Measurements from ENCODE around the gene NAA38.

The NAA38 gene

DNA sequence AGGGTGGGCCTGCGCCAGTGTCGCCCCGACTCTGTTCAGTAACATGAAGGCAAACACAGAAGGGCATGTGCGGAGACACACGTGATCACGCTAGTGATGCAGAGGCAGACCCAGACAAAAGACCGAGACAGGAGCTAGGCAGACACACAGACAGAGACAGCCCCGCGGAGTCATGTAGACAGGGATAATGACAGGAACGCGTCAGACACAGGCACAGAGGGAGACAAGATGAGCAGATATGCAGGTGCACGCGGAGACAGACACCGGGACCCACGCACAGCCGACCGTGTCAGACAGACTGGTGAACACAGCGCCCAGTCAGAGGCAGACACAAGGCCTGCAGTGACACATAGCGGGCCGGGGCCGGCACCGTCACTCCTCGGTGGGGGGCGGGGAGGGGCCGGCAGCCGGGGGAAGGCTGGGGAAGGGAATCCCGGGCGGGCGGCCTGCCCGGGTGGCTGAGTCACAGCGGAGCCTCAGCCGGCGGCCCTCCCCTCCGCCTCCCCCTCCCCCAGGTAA, 15.9 kb downstream of the NAA38 start:
- DNase-seq (ENCODE audit: low read depth in 3 of 3) = peak; percentile 81 to 93 (median 86)

DNA sequence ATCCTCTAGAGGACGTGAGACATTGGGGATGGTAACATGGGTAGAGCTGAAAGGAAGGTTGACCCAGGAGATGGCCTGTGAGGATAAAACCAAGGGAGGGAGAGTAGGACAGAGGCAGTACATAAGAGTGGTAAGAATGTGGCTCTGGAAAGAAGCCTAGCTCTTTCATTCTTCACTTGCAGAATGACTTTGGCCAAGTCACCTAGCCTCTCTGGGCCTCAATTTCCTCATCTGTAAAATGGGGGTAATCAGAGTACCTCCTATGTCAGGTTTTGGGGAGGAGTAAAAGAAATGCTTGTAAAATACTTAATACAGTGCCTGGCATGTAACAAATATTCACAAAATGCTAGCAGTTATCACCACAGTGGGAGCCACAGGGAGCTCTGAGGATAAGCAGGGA, 16.5 kb downstream of the NAA38 start:
- no peak for DNase-seq (ENCODE audit: low read depth in 3 of 3)

DNA sequence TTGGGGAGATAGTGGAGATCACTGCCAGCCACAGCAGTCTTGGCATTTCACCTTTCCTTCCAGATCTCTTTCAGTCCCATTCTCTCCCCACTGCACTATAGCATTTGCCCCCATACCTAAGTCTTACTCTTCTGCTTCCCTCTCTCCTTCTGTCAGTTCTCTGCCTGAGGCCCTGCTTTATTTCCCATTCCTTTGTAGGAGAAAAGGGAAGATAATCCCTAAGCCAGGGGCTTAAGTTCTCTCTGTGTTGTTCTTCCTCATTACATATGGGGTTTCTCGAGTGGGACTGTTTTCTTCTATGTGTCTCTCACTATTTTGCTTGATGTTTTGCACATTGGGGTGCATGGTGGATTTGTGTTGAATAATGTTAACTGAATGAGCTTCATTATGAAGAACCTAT, 16.9 kb downstream of the NAA38 start:
- no peak for DNase-seq (ENCODE audit: low read depth in 3 of 3)

DNA sequence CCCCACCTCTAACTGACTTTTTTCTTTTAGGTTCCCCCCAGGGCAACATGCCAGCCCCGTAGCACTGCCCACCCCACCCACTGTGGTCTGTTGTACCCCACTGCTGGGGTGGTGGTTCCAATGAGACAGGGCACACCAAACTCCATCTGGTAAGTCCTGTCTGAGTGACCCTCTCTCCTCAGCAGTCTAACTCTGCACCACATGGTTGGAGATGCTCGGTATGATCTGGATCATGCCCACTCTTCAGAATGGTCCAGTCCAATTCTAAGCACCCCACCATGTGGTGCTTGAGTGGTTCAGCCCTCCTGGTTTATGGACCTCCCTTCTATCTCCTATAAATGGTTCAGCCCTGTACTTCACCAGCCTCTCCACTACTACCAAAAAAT, 17.5 kb downstream of the NAA38 start:
- DNase-seq (ENCODE audit: low read depth in 3 of 3) = no peak

DNA sequence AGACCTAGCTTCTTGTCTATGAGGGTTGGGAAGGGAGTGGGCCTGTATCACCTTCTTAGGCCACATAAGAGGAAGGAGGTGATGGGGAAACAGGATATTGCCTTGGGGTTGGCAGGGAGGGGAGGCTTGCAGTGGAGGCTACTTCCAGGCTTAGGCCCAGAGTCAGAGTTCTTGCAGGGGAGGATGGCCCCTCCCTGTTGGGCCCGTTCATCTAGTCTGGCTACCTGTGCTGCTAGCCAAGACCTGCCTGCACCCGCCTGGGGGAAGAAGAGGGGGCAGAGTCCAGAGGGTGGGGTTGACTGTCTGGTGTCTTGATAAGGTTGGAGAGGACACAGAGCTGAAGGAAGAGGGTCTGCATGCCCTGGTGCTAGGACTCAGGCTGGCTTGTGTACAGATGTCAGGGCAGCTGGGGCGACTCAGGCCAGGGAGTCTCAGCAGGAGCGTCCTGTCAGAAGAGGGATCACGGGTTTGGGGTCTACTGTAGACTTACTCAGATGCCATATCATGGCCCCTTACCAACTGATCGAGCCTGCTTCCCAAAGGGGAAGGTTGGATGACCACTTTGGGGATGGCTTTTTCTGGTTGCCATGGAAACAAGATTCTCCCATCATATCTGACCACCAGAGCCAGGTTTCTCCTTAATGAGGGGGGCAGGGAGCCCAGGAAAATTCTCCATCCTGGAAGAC, 18.0 kb downstream of the NAA38 start:
- DNase-seq (ENCODE audit: low read depth in 3 of 3) = no peak

DNA sequence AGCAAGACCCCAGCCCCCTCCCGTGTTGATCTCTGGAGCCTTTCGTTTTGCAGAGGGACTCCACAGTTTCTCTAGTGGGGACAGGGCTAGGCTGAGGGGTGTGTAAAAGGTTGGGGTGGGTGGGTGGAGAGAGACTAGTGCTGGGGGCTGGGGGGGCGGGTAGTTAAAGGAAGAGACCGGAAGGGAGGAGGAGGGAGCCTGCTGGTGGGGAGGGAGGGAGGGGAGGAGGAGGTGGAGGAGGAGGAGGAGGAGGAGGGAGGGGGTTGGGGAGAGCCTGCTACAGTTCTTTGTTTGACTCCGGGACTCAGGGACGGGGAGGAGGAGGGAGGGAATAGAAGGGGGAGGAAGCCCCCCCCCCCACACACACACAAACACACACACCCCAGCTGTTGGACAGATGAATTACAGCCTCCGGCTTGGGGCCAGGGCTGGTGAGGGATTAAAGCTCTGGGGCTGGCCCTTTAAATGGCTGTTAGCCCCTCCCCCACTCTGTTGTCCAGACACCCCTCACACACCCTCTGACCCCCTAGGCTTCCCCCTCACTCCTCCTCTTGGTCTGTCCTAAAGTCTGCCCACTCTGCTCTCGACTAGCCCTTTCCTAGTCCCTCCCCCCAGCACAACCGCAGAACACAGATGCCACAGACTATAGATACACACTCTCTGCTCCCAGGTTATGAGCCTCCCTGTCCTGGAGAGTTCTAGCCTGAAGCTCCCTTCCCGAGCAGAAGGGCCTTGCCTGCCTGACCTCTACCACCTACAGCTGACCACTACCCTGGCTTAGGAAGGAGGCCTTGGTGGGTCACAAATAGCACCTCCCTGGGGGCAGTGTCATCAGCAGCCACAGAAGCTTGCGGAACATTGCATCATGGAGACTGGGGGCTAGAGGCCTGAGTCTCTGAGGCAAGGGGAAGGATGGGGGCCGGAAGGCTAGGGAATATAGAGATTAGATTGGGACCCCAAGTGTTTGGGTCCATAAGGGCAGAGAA, 19.0 kb downstream of the NAA38 start:
- no peak for DNase-seq (ENCODE audit: low read depth in 3 of 3)

DNA sequence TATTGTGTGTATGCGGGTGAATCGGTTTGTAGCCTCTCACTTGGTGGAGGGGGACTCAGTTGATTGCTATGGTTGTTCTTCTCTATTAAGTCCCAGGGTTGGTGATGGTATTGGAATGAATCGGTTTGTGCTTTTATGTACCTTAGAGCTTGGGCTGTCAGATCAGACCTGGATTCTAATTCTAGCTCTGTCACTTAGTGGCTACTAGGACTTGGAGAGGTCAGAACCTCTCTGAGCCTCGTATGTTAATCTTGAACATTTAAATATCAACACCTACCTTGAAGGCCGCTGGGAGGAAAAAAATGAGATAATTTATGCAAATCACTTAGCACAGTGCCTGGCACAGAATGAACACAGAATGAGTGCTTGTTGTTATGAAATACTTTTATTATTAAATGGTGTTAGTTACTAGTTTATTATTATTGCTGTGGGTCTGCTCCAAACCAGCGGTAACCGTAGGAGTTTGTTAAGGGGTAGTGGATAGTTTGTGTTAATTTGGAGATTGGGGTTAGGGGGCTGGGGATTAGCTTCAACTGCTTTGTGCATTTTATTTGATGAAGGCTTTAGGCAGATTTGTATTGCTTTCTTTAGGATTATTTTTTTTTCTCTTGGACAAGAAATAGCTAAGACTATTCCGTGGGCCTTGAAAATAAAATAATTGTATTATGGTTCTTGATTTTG, 19.8 kb downstream of the NAA38 start:
- no peak for DNase-seq (ENCODE audit: low read depth in 3 of 3)

DNA sequence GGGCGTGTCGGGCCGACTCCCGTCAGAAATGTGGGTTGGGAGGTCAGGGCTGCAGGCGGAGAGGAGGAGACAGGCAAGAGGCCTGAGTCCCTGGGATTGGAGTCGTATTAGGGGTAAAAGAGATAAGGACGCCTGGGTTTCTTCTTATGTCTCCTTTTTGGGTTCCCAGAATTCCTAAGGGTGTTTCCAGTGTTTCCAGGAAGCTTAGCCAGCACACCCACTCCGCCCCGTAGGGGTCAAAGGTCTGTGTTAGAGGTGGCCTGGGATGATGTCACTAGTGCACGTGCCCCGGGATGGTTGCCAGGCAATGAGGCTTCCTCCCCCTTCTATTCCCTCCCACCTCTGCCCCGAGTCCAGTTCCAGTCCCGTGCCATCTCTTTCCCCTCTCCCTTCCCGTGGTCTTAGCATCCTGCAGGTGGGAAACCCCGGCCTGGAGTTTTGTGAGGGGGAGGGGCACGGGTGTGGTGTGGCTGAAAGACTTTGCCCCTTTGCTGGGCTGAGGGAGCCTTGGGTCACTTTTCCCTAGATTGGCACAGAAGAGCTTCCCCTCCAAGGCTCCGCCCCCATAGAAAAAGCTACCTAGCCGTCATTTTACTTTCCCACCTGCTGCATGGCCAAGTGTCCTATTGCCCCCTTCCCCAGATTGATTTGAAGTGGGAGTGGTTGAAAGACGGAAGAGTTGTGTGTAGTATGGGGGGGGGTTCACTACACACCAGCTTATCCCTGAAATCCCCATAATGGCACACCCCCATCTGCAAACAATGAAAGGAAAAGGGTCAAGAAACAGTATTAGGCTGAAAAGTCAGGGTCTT, 20.6 kb downstream of the NAA38 start:
- peak; percentile 53 to 68 (median 59) for DNase-seq (ENCODE audit: low read depth in 3 of 3)

DNA sequence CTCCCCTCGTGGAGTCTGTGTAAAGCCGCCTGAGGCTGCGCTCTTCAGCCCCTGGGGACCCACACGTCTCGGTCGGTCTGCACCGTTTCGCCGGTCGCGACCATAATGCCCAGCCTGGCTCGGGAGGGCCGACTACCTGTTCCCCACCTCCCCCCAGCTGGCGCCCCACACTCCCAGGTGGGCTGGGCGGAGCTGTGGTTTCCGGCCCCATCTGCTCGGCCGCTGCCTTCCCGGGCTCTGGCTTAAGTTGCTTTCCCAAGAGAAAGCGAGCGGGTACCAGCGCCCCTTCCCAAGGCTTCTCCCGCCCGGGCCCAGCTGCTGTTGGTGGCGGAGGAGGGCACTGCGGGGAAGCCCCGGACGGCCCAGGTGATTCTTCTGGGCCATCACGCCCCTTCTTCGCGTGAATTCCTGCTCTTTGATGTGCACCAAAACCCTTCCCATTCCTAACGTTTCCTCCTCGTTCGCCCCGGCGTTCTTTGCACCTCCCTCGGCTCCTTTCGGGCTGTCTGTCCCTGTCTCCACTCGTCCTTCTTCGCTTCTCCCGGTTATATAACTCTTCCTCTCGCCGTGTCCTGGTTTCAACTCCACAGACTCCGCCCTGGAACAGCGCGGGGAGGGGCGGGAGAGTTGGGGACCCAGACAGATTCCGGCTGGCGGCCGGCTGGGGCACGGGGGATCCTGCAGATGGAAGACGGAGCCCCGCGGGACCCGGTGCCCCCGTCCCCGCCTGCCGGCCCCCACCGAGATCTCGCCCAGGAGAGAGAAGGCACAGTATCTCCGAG, 21.4 kb downstream of the NAA38 start:
- no peak for DNase-seq (ENCODE audit: low read depth in 3 of 3)

DNA sequence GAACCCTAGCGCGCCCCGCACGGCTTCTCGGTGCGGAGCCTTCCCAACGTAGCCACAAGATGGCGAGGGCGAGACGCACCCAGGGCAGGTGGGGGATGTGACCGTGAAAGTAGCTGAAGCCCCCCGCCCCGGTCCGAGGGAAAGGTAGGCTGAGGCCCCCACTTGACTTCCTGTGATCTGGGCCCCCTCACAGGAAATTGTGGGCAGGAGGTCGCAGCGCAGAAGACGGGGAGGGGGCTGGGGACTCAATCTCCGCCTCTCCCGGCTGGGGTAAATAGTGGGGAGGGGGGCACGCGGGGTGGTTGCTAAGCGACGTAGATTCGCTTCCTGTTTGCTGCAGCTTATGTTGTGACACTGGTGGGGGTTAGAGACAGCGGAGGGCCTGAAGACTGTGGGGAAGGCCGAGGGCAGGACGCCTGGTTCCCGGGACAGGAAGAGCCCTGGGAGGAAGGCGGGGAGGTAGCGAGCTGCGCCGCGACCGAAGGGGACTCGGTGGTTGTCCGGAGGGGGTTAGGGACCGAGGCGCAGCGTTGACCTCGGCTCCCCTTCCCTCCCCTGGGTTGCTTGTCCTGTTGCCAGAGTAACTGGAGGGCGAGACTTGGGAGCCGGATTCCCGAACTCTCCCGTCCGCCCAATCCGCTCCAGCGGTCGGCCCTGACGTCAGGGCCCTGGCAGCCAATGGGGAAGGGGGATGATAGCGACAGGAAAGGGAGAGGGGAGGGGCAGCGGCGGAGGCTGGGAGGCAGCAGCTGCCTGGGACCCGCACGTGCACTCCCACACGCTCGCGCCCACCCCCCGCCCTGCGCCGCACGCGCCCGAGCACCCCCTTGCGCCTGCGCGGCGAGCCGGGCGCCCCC, 22.2 kb downstream of the NAA38 start:
- peak; percentile 77 to 88 (median 84) for DNase-seq (ENCODE audit: low read depth in 3 of 3)

DNA sequence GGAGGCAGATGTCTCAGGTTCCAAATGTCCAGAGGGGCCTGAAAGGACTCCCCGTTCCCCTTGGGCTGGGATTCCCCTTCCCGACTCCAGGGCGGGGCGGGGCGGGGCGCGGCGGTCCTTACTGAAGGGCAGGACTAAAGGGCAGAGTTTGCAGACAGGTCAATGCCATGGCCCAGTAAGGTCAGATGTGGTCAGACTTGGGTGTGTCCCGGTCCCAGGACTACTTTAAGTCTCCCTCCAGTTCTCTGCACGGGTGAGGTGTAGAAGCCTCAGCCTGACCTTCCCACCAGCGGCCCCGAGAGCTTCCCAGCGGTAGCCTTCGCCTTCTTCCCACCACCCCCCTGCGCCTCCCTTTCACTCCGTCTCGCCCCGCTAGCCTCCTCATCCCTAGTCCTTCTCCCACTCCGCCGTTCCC, 22.8 kb downstream of the NAA38 start:
- DNase-seq (ENCODE audit: low read depth in 3 of 3) = no peak

DNA sequence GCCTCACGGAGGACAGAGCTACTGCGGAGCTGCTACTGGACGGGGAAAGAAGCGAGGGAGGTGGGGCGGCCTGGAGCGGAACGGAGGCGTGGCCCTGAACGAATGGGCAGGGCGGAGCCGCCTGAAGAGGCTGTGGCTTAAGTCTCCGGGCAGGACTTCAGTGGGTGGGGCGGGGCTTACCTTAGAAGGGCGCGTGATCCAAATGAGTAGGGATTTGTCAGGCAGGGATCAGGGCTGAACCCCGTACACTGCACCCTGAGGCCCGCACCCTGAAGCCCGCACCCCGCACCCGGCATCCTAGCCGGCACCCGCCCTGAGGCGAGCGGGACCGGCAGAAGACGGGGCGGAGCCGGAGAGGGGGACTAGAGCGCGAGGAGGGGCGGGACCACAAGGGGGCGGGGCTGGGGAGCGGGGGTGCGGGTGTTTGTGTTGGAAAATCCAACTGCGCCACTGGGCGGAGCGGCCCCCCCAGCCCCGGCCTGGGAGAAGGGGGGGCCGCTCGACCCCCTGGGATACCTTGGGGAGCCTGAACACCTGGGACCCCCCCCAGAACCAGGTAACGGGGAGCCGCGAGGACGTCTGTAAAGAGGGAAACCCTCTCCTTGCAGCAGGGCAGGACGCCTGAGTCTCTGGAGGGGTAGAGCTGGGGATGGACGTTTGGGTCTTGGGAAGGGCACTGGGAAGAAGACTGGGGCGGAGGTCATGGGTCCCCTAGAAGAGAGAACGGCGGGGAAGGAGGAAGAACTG, 23.4 kb downstream of the NAA38 start, which contains the start of gene KDM6B:
Gene KDM6B, plus strand, starts transcription at position 423 of the 747 bp plus-strand sequence. CDS start 11,338 bp downstream, outside the sequence.
- peak; percentile 74 to 88 (median 77) for DNase-seq (ENCODE audit: low read depth in 3 of 3)

DNA sequence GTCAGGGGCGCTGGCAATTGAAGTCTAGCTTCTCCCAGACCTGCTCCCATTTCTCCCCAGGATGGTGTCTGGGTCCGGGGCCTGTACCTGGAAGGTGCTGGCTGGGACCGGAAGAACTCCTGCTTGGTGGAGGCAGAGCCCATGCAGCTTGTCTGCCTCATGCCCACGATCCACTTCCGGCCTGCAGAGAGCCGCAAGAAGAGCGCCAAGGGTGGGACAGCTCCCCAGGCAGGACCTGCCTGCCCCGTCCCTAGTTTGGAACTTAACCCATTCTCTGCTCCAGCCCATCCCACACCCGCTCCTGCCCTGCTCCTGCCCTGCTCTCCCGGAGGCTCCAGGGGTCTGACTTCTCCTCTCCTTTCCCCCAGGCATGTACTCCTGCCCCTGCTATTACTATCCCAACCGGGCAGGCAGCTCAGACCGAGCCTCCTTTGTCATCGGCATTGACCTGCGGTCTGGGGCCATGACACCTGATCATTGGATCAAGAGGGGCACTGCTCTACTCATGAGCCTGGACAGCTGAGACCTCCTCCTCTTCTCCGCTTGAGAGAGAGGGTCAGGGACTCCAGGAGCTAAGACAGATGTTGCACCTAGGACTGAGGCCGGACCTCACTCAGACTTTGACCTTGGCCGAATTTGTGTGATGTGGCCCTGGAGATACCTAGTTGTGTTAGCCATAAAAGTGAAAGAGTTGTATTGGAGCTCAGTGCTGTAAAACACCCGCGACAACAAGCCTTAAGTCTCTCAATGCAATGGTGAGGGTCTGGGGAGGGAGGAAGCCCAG, 24.2 kb downstream of the NAA38 start:
- DNase-seq (ENCODE audit: low read depth in 3 of 3) = no peak

DNA sequence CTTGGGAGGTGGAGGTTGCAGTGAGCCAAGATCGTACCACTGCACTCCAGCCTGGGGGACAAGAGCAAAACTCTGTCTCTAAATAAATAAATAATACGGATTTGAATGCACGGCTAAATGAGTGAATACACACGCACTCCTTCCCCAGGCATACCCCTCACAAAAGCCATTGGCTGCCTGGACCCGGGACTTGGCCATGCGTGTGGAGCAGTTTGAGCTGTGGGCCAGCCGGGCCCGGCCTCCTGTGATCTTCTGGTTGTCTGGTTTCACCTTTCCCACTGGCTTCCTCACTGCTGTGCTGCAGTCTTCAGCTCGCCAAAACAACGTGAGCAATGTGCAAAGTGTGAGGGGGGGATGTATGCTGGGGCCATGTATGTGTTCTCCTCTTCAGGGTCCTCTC, 24.9 kb downstream of the NAA38 start:
- DNase-seq (ENCODE audit: low read depth in 3 of 3) = no peak

DNA sequence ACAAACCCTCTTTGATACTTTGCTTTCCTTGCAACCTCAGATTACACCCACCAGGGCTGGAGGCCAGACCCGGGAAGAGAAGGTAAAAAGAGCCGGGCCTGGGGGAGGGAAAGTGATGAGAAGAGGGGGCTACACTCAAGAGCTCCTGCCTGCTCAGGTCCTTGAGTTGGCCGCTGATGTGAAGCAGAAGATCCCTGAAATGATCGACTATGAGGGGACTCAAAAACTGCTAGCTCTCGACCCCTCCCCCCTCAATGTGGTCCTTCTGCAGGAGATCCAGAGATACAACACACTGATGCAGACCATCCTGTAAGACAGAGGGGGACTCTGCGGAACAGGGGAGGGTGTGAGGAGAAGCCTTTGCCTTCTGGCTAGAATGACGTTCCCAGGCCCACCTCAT, 26.1 kb downstream of the NAA38 start:
- DNase-seq (ENCODE audit: low read depth in 3 of 3) = no peak

DNA sequence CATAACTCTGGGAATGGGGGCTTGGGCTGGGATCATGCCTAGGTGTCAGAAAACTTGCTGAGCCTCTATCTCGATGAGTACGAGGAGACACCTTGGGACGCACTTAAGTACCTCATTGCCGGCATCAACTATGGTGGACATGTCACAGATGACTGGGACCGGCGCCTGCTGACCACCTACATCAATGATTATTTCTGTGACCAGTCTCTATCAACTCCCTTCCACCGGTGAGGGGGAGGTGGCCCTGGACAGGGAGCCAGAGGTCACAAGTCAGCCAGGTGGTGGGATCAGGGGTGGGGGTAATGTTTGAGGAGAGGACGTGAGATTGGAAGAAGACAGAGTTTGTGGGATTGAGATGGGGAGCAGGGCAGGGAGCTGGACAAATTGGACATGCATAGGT, 26.7 kb downstream of the NAA38 start:
- no peak for DNase-seq (ENCODE audit: low read depth in 3 of 3)

DNA sequence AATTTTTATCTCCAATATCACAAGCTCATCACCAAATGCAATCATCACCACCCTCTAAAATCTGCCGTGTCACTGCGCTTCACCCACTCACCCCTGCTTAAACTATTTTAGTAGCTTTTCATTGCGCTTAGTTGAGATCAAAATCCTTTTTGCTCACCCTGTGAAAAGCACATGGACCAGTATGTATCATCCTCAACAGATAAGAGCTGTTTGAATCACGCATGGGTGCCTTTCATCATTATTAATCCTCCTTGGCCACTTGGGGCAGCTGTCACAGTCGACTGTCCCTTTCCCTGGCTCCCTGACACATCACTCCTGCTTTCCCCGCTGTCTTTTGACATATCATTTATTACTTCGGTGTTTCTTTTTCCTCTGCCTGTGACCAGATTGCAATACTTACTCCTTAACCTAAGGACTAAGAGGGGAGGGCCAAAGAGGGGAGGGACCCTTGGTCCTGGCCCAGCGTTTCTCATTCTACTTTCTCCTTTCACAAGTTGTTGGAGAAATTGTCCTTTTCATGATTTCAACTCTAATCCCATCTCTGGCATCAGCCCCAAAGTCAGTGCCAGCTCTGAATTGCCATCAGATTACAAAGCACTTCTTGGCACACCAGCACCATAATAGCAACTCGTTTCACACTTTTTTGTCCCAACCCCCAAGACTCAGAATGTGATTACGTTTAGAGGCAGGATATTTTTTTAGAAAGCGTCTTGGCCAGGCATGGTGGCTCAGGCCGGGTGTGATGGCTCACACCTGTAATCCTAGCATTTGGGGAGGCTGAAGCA, 32.0 kb downstream of the NAA38 start:
- no peak for DNase-seq (ENCODE audit: low read depth in 3 of 3)

All from stimulated activated CD4-positive, alpha-beta T cell treated with anti-CD3 and anti-CD28 coated beads, TNF-alpha, amount 100 ng/mL, for 48 hours (primary cell).